SK-N-SH treated with all-trans-retinoic acid at 6 μM for 48 hours (cell line): ENCODE results near the gene ZNF845.

Experiments used
- ATAC-seq: fragments of 200-7000 bp; cut with Tn5 transposase; 3 replicates; pipeline ENCODE4 v1.9.1; 2020; ENCODE audit warnings: mild to moderate bottlenecking, moderate library complexity
- ARNTL ChIP-seq: fragments of 450-650 bp; formaldehyde crosslinking; IDR thresholded peaks from 2 replicates; pipeline ENCODE4 v1.5.0; 2020; ENCODE audit warnings: low read depth, mild to moderate bottlenecking, moderate library complexity, borderline replicate concordance
- BACH2 ChIP-seq: fragments of 250-450 bp; sonication (Bioruptor Pico); IDR thresholded peaks from 2 replicates; pipeline ENCODE4 v1.9.0; 2021; ENCODE audit warnings: mild to moderate bottlenecking, borderline replicate concordance
- CSDC2 ChIP-seq: fragments of 250-450 bp; sonication (Bioruptor Pico); IDR thresholded peaks from 2 replicates; pipeline ENCODE4 v1.5.0; 2020; ENCODE audit warnings: mild to moderate bottlenecking, moderate library complexity
- ESRRG ChIP-seq: fragments of 250-450 bp; sonication (Bioruptor Pico); IDR thresholded peaks from 2 replicates; pipeline ENCODE4 v1.6.1; 2021; ENCODE audit warnings: mild to moderate bottlenecking
- GLIS3 ChIP-seq: fragments of 250-450 bp; sonication (Bioruptor Pico); IDR thresholded peaks from 2 replicates; pipeline ENCODE4 v1.5.0; 2020; ENCODE audit warnings: mild to moderate bottlenecking, moderate library complexity
- ISL1 ChIP-seq: fragments of 250-450 bp; sonication (Bioruptor Pico); IDR thresholded peaks from 2 replicates; pipeline ENCODE4 v2.1.2; 2022; ENCODE audit warnings: mild to moderate bottlenecking, moderate library complexity
- OSR1 ChIP-seq: fragments of 250-450 bp; sonication (Bioruptor Pico); IDR thresholded peaks from 2 replicates; pipeline ENCODE4 v1.8.0; 2022; ENCODE audit warnings: moderate library complexity, mild to moderate bottlenecking, inconsistent platforms
- PATZ1 ChIP-seq: fragments of 250-450 bp; sonication (Bioruptor Pico); IDR thresholded peaks from 2 replicates; pipeline ENCODE4 v1.8.0; 2020; ENCODE audit warnings: mild to moderate bottlenecking, moderate library complexity, borderline replicate concordance
- POU6F1 ChIP-seq: fragments of 250-450 bp; sonication (Bioruptor Pico); IDR thresholded peaks from 2 replicates; pipeline ENCODE4 v1.8.0; 2021; ENCODE audit warnings: low read depth, mild to moderate bottlenecking, moderate library complexity, borderline replicate concordance
- PPARA ChIP-seq: fragments of 250-450 bp; sonication (Bioruptor Pico); IDR thresholded peaks from 2 replicates; pipeline ENCODE4 v1.5.0; 2020; ENCODE audit warnings: mild to moderate bottlenecking, borderline replicate concordance
- RARB ChIP-seq: fragments of 250-450 bp; sonication (Bioruptor Pico); IDR thresholded peaks from 2 replicates; pipeline ENCODE4 v1.8.0; 2021; ENCODE audit warnings: mild to moderate bottlenecking, moderate library complexity
- TCF4 ChIP-seq: fragments of 250-450 bp; sonication (Bioruptor Pico); IDR thresholded peaks from 2 replicates; pipeline ENCODE4 v1.8.0; 2021; ENCODE audit warnings: mild to moderate bottlenecking, moderate library complexity, borderline replicate concordance
- TOX ChIP-seq: fragments of 250-450 bp; sonication (Bioruptor Pico); IDR thresholded peaks from 2 replicates; pipeline ENCODE4 v1.8.0; 2021; ENCODE audit warnings: mild to moderate bottlenecking, moderate library complexity, borderline replicate concordance
- ZC3H10 ChIP-seq: fragments of 250-450 bp; sonication (Bioruptor Pico); IDR thresholded peaks from 2 replicates; pipeline ENCODE4 v1.5.1; 2021; ENCODE audit warnings: mild to moderate bottlenecking, moderate library complexity
- ZFP3 ChIP-seq: fragments of 250-450 bp; sonication (Bioruptor Pico); IDR thresholded peaks from 2 replicates; pipeline ENCODE4 v1.5.0; 2020; ENCODE audit warnings: mild to moderate bottlenecking, moderate library complexity
- ZFP30 ChIP-seq: fragments of 450-650 bp; formaldehyde crosslinking; IDR thresholded peaks from 2 replicates; pipeline ENCODE4 v1.5.0; 2022; ENCODE audit warnings: mild to moderate bottlenecking, moderate library complexity
- ZNF565 ChIP-seq: fragments of 450-650 bp; formaldehyde crosslinking; conservative IDR thresholded peaks from 2 replicates; pipeline ENCODE4 v1.5.0; 2020; ENCODE audit warnings: low read depth, mild to moderate bottlenecking, moderate library complexity
- ZNF70 ChIP-seq: fragments of 450-650 bp; formaldehyde crosslinking; IDR thresholded peaks from 2 replicates; pipeline ENCODE4 v1.5.0; 2020; ENCODE audit warnings: mild to moderate bottlenecking, moderate library complexity
- TF ChIP-seq, protein P1 (sequence below): fragments of 250-450 bp; sonication (Bioruptor Pico); IDR thresholded peaks from 2 replicates; pipeline ENCODE4 v1.5.1; 2020; ENCODE audit warnings: low read depth, mild to moderate bottlenecking, moderate library complexity
- TF ChIP-seq, protein P2 (sequence below): fragments of 250-450 bp; sonication (Bioruptor Pico); IDR thresholded peaks from 2 replicates; pipeline ENCODE4 v1.5.1; 2021; ENCODE audit warnings: mild to moderate bottlenecking, moderate library complexity

The ZNF845 gene

GRCh38 chr19:53311897-53312296, 21.7 kb upstream of the ZNF845 start:
- no peak for ATAC-seq
- TF ChIP-seq TCF4 (CRISPR knock-in tag) (no peak), ZFP30 (CRISPR knock-in tag) (no peak)

DNA sequence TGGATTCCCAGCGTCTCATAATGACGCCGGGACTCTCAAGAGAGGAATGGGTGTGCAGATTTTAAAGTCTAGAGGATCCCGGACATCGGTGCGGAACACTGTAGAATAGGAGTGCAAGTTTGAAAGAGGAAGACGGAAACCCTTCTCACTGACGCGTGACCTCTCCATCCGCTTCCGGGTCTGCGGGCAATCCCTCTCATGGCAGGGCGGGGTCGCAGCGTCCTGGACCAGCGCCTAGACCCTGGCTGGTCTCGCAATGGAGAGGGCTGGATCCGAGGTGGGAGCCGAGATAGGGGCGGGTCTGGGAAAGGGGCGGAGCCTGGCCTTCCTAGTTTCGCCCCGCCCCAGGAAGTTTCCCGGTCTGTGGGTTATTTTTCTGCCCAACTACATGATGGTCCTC, 4.6 kb upstream of the ZNF845 start:
- no peak for ATAC-seq

DNA sequence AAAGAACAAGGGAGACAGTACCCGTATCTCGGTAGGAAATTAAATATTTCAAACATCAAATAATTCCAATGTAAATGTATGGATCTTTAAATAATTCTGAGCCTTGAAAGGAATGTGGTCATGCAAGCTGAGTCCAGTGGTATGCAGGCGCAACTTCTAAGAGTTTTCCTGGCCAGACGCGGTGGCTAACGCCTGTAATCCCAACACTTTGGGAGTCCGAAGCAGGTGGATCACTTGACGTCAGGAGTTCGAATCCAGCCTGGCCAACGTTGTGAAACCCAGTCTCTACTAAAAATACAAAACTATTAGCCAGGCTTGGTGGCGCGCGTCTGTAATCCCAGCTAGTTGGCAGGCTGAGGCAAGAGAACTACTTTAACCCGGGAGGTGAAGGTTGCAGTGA, 1.1 kb upstream of the ZNF845 start:
- TF ChIP-seq ZFP30 (CRISPR knock-in tag) (no peak), GLIS3 (CRISPR knock-in tag) (no peak), POU6F1 (CRISPR knock-in tag) (no peak), ZFP3 (CRISPR knock-in tag) (no peak), OSR1 (CRISPR knock-in tag) (no peak), ARNTL (CRISPR knock-in tag) (no peak), ZNF565 (no peak), ZNF70 (no peak), ISL1 (CRISPR knock-in tag) (no peak), RARB (CRISPR knock-in tag) (no peak), PPARA (no peak), BACH2 (CRISPR knock-in tag) (no peak), PATZ1 (CRISPR knock-in tag) (no peak), CSDC2 (CRISPR knock-in tag) (no peak), ZC3H10 (CRISPR knock-in tag) (no peak), TOX (CRISPR knock-in tag) (no peak)
- TF ChIP-seq, protein P1, sequence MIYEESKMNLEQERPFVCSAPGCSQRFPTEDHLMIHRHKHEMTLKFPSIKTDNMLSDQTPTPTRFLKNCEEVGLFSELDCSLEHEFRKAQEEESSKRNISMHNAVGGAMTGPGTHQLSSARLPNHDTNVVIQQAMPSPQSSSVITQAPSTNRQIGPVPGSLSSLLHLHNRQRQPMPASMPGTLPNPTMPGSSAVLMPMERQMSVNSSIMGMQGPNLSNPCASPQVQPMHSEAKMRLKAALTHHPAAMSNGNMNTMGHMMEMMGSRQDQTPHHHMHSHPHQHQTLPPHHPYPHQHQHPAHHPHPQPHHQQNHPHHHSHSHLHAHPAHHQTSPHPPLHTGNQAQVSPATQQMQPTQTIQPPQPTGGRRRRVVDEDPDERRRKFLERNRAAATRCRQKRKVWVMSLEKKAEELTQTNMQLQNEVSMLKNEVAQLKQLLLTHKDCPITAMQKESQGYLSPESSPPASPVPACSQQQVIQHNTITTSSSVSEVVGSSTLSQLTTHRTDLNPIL (CRISPR knock-in tag), result no peak
- TF ChIP-seq, protein P2, sequence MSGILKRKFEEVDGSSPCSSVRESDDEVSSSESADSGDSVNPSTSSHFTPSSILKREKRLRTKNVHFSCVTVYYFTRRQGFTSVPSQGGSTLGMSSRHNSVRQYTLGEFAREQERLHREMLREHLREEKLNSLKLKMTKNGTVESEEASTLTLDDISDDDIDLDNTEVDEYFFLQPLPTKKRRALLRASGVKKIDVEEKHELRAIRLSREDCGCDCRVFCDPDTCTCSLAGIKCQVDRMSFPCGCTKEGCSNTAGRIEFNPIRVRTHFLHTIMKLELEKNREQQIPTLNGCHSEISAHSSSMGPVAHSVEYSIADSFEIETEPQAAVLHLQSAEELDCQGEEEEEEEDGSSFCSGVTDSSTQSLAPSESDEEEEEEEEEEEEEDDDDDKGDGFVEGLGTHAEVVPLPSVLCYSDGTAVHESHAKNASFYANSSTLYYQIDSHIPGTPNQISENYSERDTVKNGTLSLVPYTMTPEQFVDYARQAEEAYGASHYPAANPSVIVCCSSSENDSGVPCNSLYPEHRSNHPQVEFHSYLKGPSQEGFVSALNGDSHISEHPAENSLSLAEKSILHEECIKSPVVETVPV (CRISPR knock-in tag), result no peak
- ATAC-seq, result no peak

More for the DNA sequence above, 4.6 kb upstream of the ZNF845 start:
- TF ChIP-seq ISL1 (CRISPR knock-in tag) (no peak), ESRRG (CRISPR knock-in tag) (no peak), RARB (CRISPR knock-in tag) (no peak), PATZ1 (CRISPR knock-in tag) (no peak), TCF4 (CRISPR knock-in tag) (no peak), GLIS3 (CRISPR knock-in tag) (no peak), CSDC2 (CRISPR knock-in tag) (no peak), PPARA (no peak), ARNTL (CRISPR knock-in tag) (no peak), TOX (CRISPR knock-in tag) (no peak), ZNF70 (no peak), POU6F1 (CRISPR knock-in tag) (no peak)
- TF ChIP-seq, protein P1 (CRISPR knock-in tag), result no peak
